Measurements from ENCODE around the gene PROM2. TPM values are rescaled to one million over a fixed set of nuclear protein-coding genes. Genes with fewer than 3 reads are reported as not detected.

Gene PROM2
- polyA plus RNA-seq, 1 donor (not counting 4 experiments of a cell fraction or from before 2014, with no cell fraction given): 11.4 TPM

- H3K27ac ChIP-seq (ENCODE audit: control insufficient read depth, insufficient read depth, low read length): no peak overlapping the region
- dilution Hi-C loops (cut with MboI; ENCODE audit: extremely low pct_ligation_motif_present, low sequenced_read_pairs): no loop called here
- TF ChIP-seq, protein P1, sequence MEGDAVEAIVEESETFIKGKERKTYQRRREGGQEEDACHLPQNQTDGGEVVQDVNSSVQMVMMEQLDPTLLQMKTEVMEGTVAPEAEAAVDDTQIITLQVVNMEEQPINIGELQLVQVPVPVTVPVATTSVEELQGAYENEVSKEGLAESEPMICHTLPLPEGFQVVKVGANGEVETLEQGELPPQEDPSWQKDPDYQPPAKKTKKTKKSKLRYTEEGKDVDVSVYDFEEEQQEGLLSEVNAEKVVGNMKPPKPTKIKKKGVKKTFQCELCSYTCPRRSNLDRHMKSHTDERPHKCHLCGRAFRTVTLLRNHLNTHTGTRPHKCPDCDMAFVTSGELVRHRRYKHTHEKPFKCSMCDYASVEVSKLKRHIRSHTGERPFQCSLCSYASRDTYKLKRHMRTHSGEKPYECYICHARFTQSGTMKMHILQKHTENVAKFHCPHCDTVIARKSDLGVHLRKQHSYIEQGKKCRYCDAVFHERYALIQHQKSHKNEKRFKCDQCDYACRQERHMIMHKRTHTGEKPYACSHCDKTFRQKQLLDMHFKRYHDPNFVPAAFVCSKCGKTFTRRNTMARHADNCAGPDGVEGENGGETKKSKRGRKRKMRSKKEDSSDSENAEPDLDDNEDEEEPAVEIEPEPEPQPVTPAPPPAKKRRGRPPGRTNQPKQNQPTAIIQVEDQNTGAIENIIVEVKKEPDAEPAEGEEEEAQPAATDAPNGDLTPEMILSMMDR (optimal IDR thresholded peaks at IDR 0.05 in 1 of 3, IDR thresholded peaks at IDR 0.05 in 1 of 3, conservative IDR thresholded peaks at IDR 0.05 in 1 of 3; ENCODE audit: extremely low read depth in 1 of 3, insufficient read depth in 2 of 3, low read length in 3 of 3): peak; percentile 78 to 93 (median 91)
- no peak for TF ChIP-seq EZH2 (IDR thresholded peaks at IDR 0.05; ENCODE audit: low read length)
- peaks cover 8% of the 10 kb centered on the region for H3K27me3 ChIP-seq (ENCODE audit: control insufficient read depth, extremely low read depth, insufficient read depth, low read length)
- no peaks in the 10 kb centered on the region for H3K9me3 ChIP-seq (ENCODE audit: control insufficient read depth, low read depth, low read length)
- H3K9ac ChIP-seq (ENCODE audit: control insufficient read depth, extremely low read depth, insufficient read depth, low read length): no peak overlapping the region
- no peaks in the 10 kb centered on the region for H3K79me2 ChIP-seq (ENCODE audit: control insufficient read depth, insufficient read depth, low read length)
- H3K9me1 ChIP-seq (ENCODE audit: control insufficient read depth, extremely low read depth, insufficient read depth, low read length): no peaks in the 10 kb centered on the region
- DNase-seq (ENCODE audit: low read depth, low spot score): no peak
- H3K36me3 ChIP-seq (ENCODE audit: control insufficient read depth in 2 of 2, extremely low read depth in 1 of 2, insufficient read depth in 2 of 2, low read length in 2 of 2): no peaks in the 10 kb centered on the region
- H4K20me1 ChIP-seq (ENCODE audit: control insufficient read depth, extremely low read depth, insufficient read depth, low read length): no peaks in the 10 kb centered on the region
- FAIRE-seq: peak; percentile 65
- H3K4me1 ChIP-seq (ENCODE audit: control insufficient read depth, extremely low read depth, insufficient read depth, low read length): peaks cover 4% of the 10 kb centered on the region
- H3K4me2 ChIP-seq (ENCODE audit: control insufficient read depth, extremely low read depth, insufficient read depth, low read depth, low read length): no peak overlapping the region
- no peak overlapping the region for H3K4me3 ChIP-seq (ENCODE audit: control insufficient read depth in 2 of 3, extremely low read depth in 1 of 3, insufficient read depth in 2 of 3, low read depth in 1 of 3, low read length in 3 of 3)
- H2AFZ ChIP-seq (ENCODE audit: control insufficient read depth, low read length): no peak overlapping the region
Measured at GRCh38 chr2:95231723-95232122, 42.5 kb upstream of the PROM2 start.

DNA sequence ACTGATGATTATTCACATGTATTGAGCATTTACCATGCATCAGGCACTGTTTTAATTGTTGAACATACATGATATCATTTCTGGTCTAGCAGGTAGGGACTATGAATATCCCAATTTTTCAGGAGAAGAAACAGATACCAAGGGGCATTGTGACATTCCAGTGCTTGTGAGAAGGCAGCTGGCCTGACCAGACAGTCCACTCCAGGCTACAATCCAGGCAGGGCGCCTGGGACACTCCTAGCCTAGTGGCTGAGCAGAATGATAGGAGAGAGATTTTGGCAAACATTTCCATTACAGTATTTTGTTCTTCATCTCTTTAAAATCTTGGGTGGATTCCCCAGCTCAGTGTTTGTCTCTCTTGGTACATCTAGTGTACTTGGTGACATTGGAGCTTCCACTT, 42.0 kb upstream of the PROM2 start:
- Histone ChIP-seq H3K9ac (ENCODE audit: control insufficient read depth, extremely low read depth, insufficient read depth, low read length) (no peak overlapping the region), H3K27ac (ENCODE audit: control insufficient read depth, insufficient read depth, low read length) (no peak overlapping the region), H2AFZ (ENCODE audit: control insufficient read depth, low read length) (no peak overlapping the region), H3K9me3 (ENCODE audit: control insufficient read depth, low read depth, low read length) (no peaks in the 10 kb centered on the region), H3K27me3 (ENCODE audit: control insufficient read depth, extremely low read depth, insufficient read depth, low read length) (peaks cover 8% of the 10 kb centered on the region), H3K79me2 (ENCODE audit: control insufficient read depth, insufficient read depth, low read length) (no peaks in the 10 kb centered on the region), H4K20me1 (ENCODE audit: control insufficient read depth, extremely low read depth, insufficient read depth, low read length) (no peaks in the 10 kb centered on the region), H3K4me2 (ENCODE audit: control insufficient read depth, extremely low read depth, insufficient read depth, low read depth, low read length) (no peak overlapping the region), H3K9me1 (ENCODE audit: control insufficient read depth, extremely low read depth, insufficient read depth, low read length) (no peaks in the 10 kb centered on the region), H3K36me3 (ENCODE audit: control insufficient read depth in 2 of 2, extremely low read depth in 1 of 2, insufficient read depth in 2 of 2, low read length in 2 of 2) (no peaks in the 10 kb centered on the region), H3K4me1 (ENCODE audit: control insufficient read depth, extremely low read depth, insufficient read depth, low read length) (peaks cover 4% of the 10 kb centered on the region), H3K4me3 (ENCODE audit: control insufficient read depth in 2 of 3, extremely low read depth in 1 of 3, insufficient read depth in 2 of 3, low read depth in 1 of 3, low read length in 3 of 3) (no peak overlapping the region)
- TF ChIP-seq, protein P1 (optimal IDR thresholded peaks at IDR 0.05 in 1 of 3, IDR thresholded peaks at IDR 0.05 in 1 of 3, conservative IDR thresholded peaks at IDR 0.05 in 1 of 3; ENCODE audit: extremely low read depth in 1 of 3, insufficient read depth in 2 of 3, low read length in 3 of 3): no peak
- no peak for TF ChIP-seq EZH2 (IDR thresholded peaks at IDR 0.05; ENCODE audit: low read length)
- no peak for DNase-seq (ENCODE audit: low read depth, low spot score)
- FAIRE-seq: no peak
- dilution Hi-C loops (cut with MboI; ENCODE audit: extremely low pct_ligation_motif_present, low sequenced_read_pairs): no loop called here

Data from keratinocyte (primary cell).